GM10847 (cell line): ENCODE results near the gene LZTFL1.

Experiments used
- POLR2A ChIP-seq: IDR thresholded peaks from 2 replicates; pipeline ENCODE4 v1.6.1; 2011; ENCODE audit not compliant: insufficient read length; ENCODE audit errors: extremely low read depth

LZTFL1 gene

GRCh38 chr3:45841757-45842491, at the start of gene LZTFL1:
Gene LZTFL1 (minus strand): TSS chr3:45842119. CDS start chr3:45841991, 128 bp downstream.
- TF ChIP-seq POLR2A: peak; percentile 18

DNA sequence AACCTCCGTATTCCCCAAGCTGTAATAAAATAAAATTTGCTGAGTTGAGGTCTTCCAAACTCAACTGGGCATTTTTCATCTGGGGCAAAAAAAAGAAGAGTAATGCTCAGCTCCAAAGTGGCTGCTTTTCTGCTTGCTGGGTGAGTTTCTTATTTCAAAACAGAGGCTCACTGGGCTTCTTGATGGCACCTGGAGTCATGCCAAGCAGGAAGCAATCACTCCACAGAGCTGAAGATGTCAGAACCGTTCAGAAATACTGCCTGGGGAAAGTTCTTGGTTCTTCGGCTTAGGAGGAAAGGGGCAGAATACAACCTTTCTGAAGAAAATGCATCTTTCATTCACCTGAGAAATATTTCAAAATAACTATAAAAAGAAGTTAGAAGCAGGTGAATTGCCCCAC, 48.5 kb upstream of the LZTFL1 start:
- no peak for TF ChIP-seq POLR2A

GRCh38 chr3:45889337-45889736, 47.4 kb upstream of the LZTFL1 start:
- no peak for TF ChIP-seq POLR2A

- no peak for TF ChIP-seq POLR2A
These were observed 46.0 kb upstream of the LZTFL1 start for GRCh38 chr3:45887759-45888511.

- no peak for TF ChIP-seq POLR2A
These were observed 45.4 kb upstream of the LZTFL1 start for GRCh38 chr3:45887285-45887684.

- no peak for TF ChIP-seq POLR2A
These were observed 44.2 kb upstream of the LZTFL1 start, which contains the start of gene CCR9 for GRCh38 chr3:45885979-45886705. Gene CCR9 (plus strand): TSS chr3:45886543. CDS start chr3:45894934, 8,391 bp downstream.

GRCh38 chr3:45884368-45885201, 42.7 kb upstream of the LZTFL1 start:
- no peak for TF ChIP-seq POLR2A

DNA sequence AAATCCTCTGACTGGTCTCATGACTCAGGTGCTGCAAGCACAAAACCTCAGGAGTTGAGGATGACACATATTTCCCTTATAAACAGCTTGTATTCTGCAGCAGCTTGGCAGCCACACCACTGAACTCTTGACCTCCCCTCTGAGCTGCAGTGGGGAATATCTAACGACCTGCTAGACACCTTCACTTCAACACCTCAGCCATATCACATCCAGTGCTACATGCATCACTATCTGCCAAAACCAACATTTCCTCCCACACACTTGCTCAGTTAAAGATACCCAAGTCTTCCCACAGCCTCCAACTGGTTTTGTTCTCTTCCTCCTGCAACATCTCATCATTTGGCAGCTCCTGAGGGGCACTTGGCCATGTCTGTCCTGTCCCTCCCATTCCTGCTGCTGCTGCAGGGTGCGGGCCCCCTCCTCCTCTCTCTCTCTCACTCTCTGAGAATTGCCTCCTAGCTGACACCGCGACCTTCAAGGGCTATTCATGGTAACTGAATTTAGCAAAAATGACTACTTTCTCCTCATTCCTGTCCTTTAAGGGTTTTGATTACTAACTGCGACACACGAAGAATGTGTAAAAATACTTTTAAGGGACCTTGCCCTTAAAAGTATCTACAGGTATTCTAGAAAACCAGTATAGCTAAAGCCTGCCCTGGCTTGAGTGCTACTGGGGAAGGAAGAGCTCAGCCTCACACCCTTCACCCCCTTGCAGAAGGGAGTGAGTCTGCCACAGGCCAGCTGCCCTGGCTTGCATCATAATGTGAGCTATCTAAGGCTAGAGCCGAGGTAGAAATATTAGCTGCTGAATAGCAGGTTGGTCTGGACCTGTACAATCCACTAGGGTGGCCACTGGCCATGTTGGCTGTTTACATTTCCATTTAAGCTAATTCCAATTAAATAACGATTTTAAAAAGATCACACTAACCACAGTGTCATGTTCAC, 39.4 kb upstream of the LZTFL1 start:
- no peak for TF ChIP-seq POLR2A

DNA sequence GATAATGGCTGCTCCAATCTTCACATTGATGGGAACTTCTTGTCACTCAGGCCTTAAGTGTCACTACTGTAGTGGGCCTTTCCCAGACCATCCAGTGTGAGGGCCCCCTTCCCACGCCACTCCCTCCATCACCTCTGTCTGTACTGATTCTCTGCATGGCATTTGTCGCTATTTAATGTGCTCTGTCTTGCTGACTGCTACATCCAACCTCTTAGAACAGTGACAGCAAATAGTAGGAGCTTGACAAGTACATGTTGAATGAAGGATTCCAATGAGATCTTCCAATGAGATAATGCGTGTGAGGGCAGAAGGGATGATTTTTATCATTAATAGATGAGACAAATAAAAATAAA, 38.8 kb upstream of the LZTFL1 start:
- TF ChIP-seq POLR2A: no peak

DNA sequence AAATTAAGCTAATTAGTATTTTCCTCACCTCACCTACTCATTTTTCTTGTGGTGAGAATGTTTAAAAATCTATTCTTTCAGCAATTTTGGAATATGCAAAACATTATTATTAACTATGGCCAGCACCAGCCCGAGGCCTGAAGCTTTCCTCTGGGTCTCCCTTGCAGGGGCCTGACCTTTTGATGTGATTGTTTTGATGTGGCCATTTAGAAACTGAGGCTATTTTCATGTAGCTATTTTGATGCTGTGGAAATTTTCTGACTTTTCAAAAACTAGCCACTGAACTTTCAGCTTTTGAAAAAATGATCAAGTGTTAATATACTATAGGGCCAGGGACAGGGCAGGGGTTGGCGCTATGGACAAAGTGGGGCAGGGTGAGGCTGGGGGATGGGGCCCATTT, 36.2 kb upstream of the LZTFL1 start:
- no peak for TF ChIP-seq POLR2A

DNA sequence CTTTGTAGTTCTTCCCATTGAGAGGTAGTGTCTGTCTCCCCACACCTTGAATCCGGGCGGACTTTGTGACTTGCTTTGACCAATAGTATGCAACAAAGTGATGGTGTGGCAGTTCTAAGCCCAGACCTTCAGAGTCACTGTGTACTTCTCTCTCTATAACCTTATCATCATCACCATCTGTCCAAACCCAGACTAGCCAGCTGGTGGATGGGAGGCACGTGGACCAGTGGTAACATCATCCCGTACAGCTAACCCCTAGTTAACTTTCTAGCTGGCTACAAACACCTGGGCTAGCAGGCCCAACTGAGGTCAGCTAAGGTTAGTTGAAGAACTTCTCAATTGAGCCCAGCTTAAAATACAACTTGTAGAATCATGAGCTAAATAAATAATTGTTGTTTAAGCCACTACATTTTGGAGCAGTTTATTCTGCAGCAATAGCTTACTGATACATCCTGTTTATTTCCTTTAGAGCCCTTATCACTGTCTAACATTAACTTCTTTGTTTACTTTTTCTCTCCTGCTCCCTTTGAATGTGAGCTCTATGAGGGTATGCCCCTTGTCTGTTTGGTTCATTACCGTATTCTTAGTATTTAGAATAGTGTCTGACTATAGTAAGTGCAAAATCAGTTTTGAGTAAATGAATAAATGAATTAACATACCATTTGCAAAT, 32.9 kb upstream of the LZTFL1 start:
- TF ChIP-seq POLR2A: no peak

DNA sequence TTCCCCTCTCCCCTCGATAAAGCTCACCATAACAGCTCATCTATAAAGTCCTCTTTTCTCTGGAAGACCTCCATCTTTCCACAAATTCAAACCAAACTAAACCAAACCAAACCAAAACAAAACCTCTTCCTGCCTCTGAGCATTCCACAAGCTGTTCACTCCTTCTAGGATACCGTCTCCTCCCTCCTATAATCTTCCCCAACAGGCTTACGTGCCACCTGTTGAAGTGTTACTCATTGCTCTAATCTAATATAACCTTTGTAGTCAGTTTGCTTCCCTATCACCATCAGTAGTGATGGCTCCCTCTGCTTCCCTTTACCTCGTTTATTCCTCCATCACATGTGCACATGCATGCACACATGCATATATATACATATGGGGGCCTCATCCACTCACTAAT, 31.7 kb upstream of the LZTFL1 start:
- no peak for TF ChIP-seq POLR2A

GRCh38 chr3:45873036-45873435, 31.1 kb upstream of the LZTFL1 start:
- no peak for TF ChIP-seq POLR2A
